Stimulated activated CD8-positive, alpha-beta memory T cell treated with anti-CD3 and anti-CD28 coated beads, Interleukin-15, amount 100 ng/mL, for 48 hours (primary cell): Measurements from ENCODE around the gene SELENOW.
"Not testable (repeated sequence)": the region's sequence is repeated elsewhere in the genome, so short reads cannot be mapped to it uniquely, and the experiment has no call there.

Experiments
- DNase-seq, 2 donors: peaks; one replicate each; pipeline ENCODE4 v3.0.0-alpha.2; 2020; ENCODE audit warnings: low read depth in 2 of 2

SELENOW gene

DNA sequence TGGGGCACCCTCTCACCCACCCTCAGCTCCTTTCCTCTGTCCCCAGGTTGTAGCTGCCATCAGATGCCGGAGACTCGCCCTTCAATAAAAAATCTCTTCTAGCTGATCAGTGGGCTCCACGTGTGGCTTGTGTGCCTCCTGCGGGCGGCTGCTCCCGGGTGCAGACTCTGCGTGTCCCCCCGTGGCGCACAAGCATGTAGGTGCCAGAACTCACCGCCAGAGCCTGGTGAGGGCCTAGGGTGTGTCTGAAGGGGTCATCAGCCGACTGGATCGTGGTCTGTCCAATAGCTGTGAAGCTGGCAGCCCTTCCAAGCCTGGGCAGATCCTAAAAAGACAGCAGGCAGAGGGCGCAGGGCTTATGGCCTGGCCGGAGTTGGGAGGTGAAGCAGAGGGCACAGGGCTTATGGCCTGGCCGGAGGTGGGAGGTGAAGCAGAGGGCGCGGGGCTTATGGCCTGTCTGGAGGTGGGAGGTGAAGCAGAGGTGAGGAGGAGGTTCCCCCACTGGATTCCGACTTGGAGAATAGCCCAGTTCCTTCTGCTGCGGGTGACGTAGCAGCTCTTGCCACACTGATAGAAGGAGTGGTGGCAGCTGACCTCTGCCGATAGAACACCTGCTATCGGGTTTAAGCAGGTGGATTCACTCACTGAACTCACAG is 21.4 kb upstream of the SELENOW start:
- no peak for DNase-seq

- DNase-seq, result no peak
Observed at GRCh38 chr19:47757617-47758442, 20.7 kb upstream of the SELENOW start.

- no peak for DNase-seq
Observed at GRCh38 chr19:47758443-47758804, 20.1 kb upstream of the SELENOW start.

DNA sequence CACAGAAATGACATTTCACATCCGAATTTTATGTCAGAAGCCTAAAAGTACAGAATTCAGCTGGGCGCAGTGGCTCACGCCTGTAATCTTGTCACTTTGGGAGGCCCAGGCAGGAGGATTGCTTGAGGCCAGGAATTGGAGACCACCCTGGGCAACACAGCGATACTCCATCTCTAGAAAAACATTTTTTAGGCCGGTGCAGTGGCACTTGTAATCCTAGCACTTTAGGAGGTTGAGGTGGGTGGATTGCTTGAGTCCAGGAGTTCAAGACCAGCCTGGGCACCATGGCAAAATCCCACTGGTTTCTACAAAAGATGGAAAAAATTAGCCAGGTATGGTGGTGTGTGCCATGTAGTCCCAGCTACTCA is 17.9 kb upstream of the SELENOW start:
- DNase-seq, result no peak

DNA sequence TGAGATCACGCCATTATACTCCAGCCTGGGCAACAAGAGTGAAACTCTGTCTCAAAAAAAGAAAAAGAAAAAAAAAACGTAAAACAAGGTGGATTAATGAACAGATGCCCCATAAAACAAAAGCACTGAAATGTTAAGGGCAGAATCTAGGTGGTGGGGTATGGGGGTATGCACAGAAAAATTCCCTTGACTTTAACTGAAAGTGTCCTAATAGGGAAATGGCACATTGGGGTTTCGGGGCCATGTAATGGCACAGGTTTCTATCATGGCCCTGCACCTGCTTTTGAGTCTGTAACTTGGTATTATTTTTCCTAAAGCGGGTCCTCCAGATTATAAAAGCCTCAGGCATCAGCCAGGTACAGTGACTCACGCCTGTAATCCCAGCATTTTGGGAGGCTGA is 16.9 kb upstream of the SELENOW start:
- DNase-seq, result no peak

GRCh38 chr19:47762151-47762550 is 16.4 kb upstream of the SELENOW start:
- no peak for DNase-seq

DNA sequence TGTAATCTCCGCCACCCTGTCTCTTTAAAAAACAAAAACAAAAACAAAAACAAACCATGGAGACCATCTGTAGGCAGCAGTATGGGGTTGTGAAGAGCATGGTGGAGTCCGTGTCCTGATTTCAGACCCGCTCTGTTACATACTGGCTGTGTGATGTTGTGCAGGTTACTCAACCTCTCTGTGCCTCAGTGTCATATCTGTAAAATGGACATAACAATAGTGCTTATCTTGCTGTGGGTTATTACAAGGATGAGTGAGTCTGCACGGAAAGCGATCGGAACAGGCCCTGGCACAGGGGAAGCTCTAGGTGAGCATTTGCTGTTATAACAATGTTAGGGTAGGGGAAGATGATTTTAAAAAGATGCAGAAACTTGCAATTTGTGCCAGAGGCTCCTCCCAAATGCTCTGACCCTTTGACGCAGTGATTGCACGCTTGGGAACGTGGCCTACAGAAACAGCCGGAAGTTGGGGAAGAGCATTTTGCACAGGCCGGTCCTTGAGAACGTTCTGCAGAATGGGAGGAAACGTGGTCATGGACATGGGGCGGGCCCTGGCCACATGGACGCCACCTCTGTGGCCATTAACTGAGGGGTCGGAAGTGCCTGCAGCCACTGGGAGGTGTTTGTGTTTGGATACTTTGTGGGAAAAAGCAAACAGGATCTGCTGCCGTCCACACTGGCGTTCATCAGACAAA is 15.7 kb upstream of the SELENOW start:
- no peak for DNase-seq

GRCh38 chr19:47764705-47765104 is 13.8 kb upstream of the SELENOW start:
- DNase-seq, result not testable (repeated sequence)

DNA sequence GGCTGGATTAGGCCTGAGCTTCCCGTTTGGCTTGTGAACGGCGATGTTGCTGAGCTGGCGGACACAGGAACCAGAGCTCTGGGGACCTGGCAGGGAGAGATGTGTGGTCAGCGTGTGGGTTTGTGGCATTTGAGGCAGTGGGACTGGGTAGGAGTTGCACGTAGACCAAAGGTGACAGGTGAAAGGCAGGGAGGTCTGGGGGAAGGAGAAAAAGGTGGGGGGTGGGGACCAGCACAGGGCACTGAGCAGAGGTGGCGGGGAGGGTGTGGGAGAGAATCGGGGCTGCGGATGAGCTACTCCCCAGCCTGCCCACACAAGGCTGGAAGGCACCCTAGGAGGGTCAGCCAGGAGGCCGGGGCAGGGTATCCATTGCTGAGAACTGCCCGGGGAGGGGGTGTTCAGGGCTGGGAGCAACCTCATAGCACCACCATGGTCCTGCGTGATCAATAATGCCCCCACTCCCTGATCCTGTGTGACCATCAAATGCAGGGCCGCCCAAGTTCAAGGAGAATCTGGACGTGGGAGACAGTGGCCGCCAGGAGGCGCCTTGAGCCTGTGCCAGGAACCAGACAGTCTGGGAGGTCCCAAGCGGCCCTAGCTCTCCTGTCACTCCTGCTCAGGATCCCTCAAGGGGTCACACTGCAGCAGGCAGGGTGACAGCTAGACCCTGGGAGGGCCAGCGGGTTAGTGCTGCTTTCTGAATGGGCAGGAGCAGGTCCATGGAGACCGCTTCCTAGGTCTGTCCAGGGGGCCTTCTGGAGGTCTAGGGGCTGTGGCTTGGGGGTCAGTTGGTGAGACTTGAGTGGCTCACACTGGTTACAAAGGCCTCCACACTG is 12.8 kb upstream of the SELENOW start:
- DNase-seq, result peak; percentile 9 to 24

- DNase-seq, result no peak
Observed at GRCh38 chr19:47766359-47766620, 12.2 kb upstream of the SELENOW start.

DNA sequence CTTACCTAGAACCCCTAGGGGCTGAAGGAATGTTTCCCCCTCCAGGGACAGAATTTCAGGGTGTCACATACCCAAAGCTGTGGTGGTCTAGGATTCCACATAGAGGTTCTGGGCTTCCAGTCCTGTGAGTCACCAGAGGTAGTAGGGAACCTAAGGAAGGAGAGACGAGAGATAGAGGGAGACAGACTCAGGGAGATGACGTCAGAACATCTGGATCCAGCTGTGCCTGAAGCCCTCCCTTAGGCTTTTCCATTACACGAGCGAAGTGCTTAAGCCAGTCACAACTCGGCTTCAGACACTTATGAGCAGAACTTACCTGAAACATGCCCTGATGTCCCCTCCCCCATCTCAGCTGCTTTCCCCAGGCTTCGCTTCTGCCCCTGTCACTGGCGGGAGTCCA is 11.8 kb upstream of the SELENOW start:
- no peak for DNase-seq

GRCh38 chr19:47767349-47767748 is 11.2 kb upstream of the SELENOW start:
- DNase-seq, result no peak

DNA sequence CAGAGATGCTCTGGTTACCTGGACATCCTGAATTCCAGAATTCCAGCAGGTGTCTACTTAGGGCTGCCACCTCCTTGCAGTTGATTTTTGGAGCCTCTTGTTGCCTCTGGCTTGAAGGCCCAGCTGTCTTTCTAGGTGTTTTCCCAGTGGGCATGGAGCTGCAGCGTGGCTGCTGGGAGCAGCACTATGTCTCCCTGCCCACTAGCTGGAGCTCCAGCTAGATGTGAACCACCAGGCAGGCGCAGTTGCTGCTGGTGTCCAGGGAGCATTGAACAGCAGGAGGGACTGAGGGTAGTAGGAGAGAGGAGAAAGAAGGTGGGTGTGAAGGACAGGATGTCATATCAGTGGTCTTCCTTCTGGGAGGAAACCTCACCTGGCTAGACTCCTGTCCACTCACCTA is 9.9 kb upstream of the SELENOW start:
- no peak for DNase-seq

- DNase-seq, result no peak
Observed at GRCh38 chr19:47769534-47769933, 9.0 kb upstream of the SELENOW start.

- not testable (repeated sequence) for DNase-seq
Observed at GRCh38 chr19:47771291-47771690, 7.2 kb upstream of the SELENOW start.

DNA sequence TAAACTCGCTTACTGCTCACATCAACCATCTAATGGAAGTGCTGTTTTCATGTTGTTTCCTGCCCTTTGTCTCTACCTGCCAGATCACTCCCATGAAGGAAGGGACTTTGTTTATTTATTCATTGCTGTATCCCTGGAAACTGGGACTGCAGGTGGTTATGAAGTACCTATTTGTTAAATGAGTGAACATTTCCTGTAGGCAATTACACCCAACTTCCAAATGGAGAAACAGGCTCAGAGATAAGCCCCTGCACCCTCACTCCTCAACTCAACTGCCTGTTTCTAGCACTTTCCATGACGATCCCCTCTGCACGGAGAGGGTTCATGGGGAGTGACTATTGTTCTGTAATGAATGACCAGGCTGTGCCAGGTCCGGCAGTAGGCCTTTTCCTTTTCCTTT is 1.9 kb upstream of the SELENOW start:
- no peak for DNase-seq

- not testable (repeated sequence) for DNase-seq
Observed at GRCh38 chr19:47777245-47778048, 1.1 kb upstream of the SELENOW start.

DNA sequence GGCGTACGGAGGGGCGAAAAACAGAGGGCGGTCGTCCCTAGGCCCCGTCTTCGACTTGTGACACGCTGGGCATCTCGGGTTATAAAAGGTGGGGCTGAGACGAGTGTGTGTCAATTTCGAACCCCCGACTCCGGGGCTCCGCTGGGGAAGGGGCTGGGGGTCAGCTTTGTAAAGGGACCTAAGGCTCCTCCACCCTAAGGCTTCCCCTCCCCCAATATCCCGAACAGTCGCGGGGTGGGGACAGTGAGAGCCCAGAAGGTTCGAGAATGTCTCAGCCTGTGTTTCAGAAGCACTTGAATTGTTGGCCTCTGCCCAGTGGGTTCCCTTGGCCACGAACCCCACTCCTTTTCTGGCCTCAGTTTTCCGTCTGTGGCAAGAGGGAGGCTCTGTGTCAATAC is 450 bp downstream of the SELENOW start:
- no peak for DNase-seq

DNA sequence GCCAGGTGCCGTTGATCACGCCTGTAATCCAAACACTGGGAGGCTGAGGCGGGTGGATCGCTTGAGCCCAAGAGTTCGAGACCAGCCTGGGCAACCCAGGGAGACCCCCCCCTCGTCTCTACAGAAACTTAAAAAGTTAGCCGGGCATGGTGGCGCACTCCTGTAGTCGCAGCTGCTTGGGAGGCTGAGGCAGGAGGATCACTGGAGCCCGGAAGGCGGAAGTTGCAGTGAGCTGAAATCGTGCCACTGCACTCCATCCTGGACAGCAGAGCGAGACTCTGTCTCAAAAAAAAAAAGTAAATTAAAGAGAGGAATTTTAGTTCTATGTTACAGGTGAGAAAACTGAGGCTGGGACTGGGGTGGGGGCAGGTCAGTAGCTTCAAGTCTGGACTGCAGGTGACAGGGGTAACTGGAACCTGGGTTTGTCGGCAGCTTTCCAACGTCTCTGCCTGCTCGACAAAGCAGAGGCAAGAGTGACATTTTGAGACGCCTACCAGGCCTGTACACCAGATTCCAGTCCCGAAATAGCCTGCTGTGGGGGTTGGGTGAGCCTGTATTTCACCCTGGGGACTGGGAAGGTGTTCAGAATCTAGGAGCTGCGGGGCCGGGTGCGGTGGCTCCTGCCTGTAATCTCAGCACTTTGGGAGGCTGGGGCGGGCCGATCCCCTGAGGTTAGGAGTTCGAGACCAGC is 1.2 kb downstream of the SELENOW start:
- DNase-seq, result no peak

GRCh38 chr19:47780215-47780551 is 1.7 kb downstream of the SELENOW start:
- DNase-seq, result no peak
